Measurements from ENCODE around the gene LRP6.

GRCh38 chr12:12091071-12091470 is 175.8 kb downstream of the LRP6 start:
- no peak for TF ChIP-seq EZH2 (IDR thresholded peaks at IDR 0.05; ENCODE audit: low read length)
- no peak for TF ChIP-seq CTCF (optimal IDR thresholded peaks at IDR 0.05 in 1 of 3, IDR thresholded peaks at IDR 0.05 in 1 of 3, conservative IDR thresholded peaks at IDR 0.05 in 1 of 3; ENCODE audit: extremely low read depth in 1 of 3, insufficient read depth in 2 of 3, low read length in 3 of 3)
